CD4-positive, CD25-positive, alpha-beta regulatory T cell (primary cell): Measurements from ENCODE around the gene CHP1. TPM values are rescaled to one million over a fixed set of nuclear protein-coding genes. Genes with fewer than 3 reads are reported as not detected.

Experiments
- ATAC-seq, 2 donors: fragments of 150-1000 bp; cut with Tn5 transposase; one replicate each; pipeline ENCODE4 v1.10.0; 2021; ENCODE audit warnings: low read depth in 2 of 2, moderate number of reproducible peaks in 2 of 2, moderate library complexity in 1 of 2
- DNase-seq, 3 donors: peaks; one replicate each; pipeline versions ENCODE4 v3.0.0 to v3.0.0-alpha.2; 2012 to 2022; ENCODE audit warnings: mixed read lengths in 1 of 3
- H3K27ac ChIP-seq: one replicate; pipeline ENCODE4 v1.7.0; 2013; ENCODE audit warnings: mild to moderate bottlenecking, low read length; ENCODE audit not compliant: insufficient read depth, poor library complexity, severe bottlenecking
- H3K27me3 ChIP-seq: one replicate; pipeline ENCODE4 v1.7.0; 2013; ENCODE audit warnings: low read length; ENCODE audit not compliant: control insufficient read depth, insufficient read depth
- H3K36me3 ChIP-seq: one replicate; pipeline ENCODE4 v1.7.0; 2013; ENCODE audit warnings: mild to moderate bottlenecking, low read length, moderate library complexity; ENCODE audit not compliant: control insufficient read depth, insufficient read depth
- H3K4me1 ChIP-seq: 2 replicates; pipeline ENCODE4 v1.7.0; 2013; ENCODE audit warnings: mild to moderate bottlenecking, low read length; ENCODE audit not compliant: insufficient read depth, control insufficient read depth, poor library complexity, severe bottlenecking
- H3K4me3 ChIP-seq: one replicate; pipeline ENCODE4 v1.7.0; 2013; ENCODE audit warnings: low read depth, mild to moderate bottlenecking, low read length, moderate library complexity
- H3K9me3 ChIP-seq, 2 experiments: 1 replicate in 1 of 2; 2 replicates in 1 of 2; pipeline ENCODE4 v1.7.0; 2013; ENCODE audit warnings: low read length in 2 of 2, mild to moderate bottlenecking in 1 of 2, moderate library complexity in 1 of 2; ENCODE audit not compliant: control insufficient read depth in 2 of 2
- H3K27ac Mint-ChIP-seq, 3 donors: one replicate each; pipeline ENCODE4 v1.8.0; 2020 to 2022; ENCODE audit warnings: mild to moderate bottlenecking in 3 of 3, mixed read lengths in 3 of 3, moderate library complexity in 2 of 3
- H3K27me3 Mint-ChIP-seq: one replicate; pipeline ENCODE4 v1.8.0; 2022; ENCODE audit warnings: mild to moderate bottlenecking, mixed read lengths
- H3K36me3 Mint-ChIP-seq: one replicate; pipeline ENCODE4 v1.8.0; 2020; ENCODE audit warnings: mixed read lengths
- H3K4me1 Mint-ChIP-seq, 4 donors: one replicate each; pipeline ENCODE4 v1.8.0; 2020 to 2022; ENCODE audit warnings: mixed read lengths in 4 of 4, mild to moderate bottlenecking in 1 of 4
- H3K4me3 Mint-ChIP-seq, 4 donors: one replicate each; pipeline ENCODE4 v1.8.0; 2020 to 2022; ENCODE audit warnings: mild to moderate bottlenecking in 4 of 4, mixed read lengths in 4 of 4, moderate library complexity in 3 of 4
- H3K9me3 Mint-ChIP-seq, 7 donors: one replicate each; pipeline ENCODE4 v1.8.0; 2020 to 2022; ENCODE audit warnings: mixed read lengths in 7 of 7, mild to moderate bottlenecking in 3 of 7, moderate library complexity in 2 of 7
- polyA plus RNA-seq, 4 donors: library from polyadenylated mRNA; unstranded; fragments of 300-500 nt; fragmentation: Illumina TruSeq; gene quantifications; one replicate each; pipeline ENCODE4 v1.2.3, GENCODE V29; 2021
- total RNA-seq: library from RNA; stranded (reverse); gene quantifications from one replicate; pipeline ENCODE4 v1.2.3, GENCODE V29; 2022

Gene CHP1
- total and polyA plus RNA-seq, 5 donors from 2014 or later, result 17.9 to 34.7 (median 20.2) TPM

DNA sequence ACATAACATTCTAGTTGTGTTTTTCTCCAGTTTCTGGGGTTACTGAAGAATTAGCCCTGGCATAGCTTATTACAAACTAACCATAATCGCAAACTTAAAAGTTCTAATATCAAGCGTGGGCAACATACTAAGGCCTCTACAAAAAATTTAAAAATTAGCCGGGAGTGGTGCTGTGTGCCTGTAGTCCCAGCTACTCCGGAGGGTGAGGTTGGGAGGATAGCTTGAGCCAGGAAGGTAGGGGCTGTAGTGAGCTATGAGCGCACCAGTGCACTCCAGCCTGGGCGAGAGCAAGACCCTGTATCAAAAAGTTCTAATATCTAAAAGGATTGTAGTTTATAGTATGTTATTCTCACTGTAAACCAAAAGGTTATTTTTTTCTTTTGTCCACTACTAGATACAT lies 100.2 kb downstream of the CHP1 start:
- no peaks in the 10 kb centered on the region for H3K9me3 Mint-ChIP-seq
- ATAC-seq (no peak), DNase-seq (no peak)
- no peaks in the 10 kb centered on the region for H3K36me3 Mint-ChIP-seq
- no peaks in the 10 kb centered on the region for H3K9me3 ChIP-seq
- H3K36me3 ChIP-seq, result no peaks in the 10 kb centered on the region
- H3K4me3 ChIP-seq, result peak overlapping the region; percentile 98
- H3K4me1 Mint-ChIP-seq, result peaks cover 14 to 37% (median 25%) of the 10 kb centered on the region in 4 donors
- no peaks in the 10 kb centered on the region for H3K27me3 Mint-ChIP-seq
- H3K27ac Mint-ChIP-seq, result peak overlapping the region in 2 of 3 donors; percentile 94 to 96
- no peaks in the 10 kb centered on the region for H3K27me3 ChIP-seq
- H3K4me3 Mint-ChIP-seq, result peak overlapping the region; percentile 92 to 100 (median 98)
- peaks cover 26% of the 10 kb centered on the region for H3K4me1 ChIP-seq
- H3K27ac ChIP-seq, result peak overlapping the region; percentile 55

Other genes with a start within 250 kb of the CHP1 start
- gene INO80, start 115.0 kb upstream of the CHP1 start, total RNA-seq, result 36.1 TPM
- gene INO80, start 115.0 kb upstream of the CHP1 start, polyA plus RNA-seq, result 1 to 10 TPM; 3.0 to 4.1 (median 3.4) TPM
- gene EXD1, start 511 bp upstream of the CHP1 start, total RNA-seq, result not detected
- not detected for gene EXD1, start 511 bp upstream of the CHP1 start, polyA plus RNA-seq
- gene OIP5, start 101.3 kb downstream of the CHP1 start, total RNA-seq, result 0.96 TPM
- 1 to 10 TPM in 3 of 4 donors, under 1 TPM in 1; 0.94 to 5.0 (median 2.7) TPM for gene OIP5, start 101.3 kb downstream of the CHP1 start, polyA plus RNA-seq
- 24.4 TPM for gene NUSAP1, start 101.6 kb downstream of the CHP1 start, total RNA-seq
- gene NUSAP1, start 101.6 kb downstream of the CHP1 start, polyA plus RNA-seq, result 10 to 100 TPM in 3 of 4 donors, 1 to 10 TPM in 1; 9.9 to 30.8 (median 15.6) TPM
- gene NDUFAF1, start 171.2 kb downstream of the CHP1 start, total RNA-seq, result 7.1 TPM
- 10 to 100 TPM; 20.7 to 31.4 (median 27.7) TPM for gene NDUFAF1, start 171.2 kb downstream of the CHP1 start, polyA plus RNA-seq
- gene RTF1, start 185.8 kb downstream of the CHP1 start, total RNA-seq, result 51.5 TPM
- gene RTF1, start 185.8 kb downstream of the CHP1 start, polyA plus RNA-seq, result 10 to 100 TPM; 14.8 to 23.6 (median 18.7) TPM